Fibroblast of the aortic adventitia (primary cell): Measurements from ENCODE around the gene HECTD4. TPM values are rescaled to one million over a fixed set of nuclear protein-coding genes. Genes with fewer than 3 reads are reported as not detected.

Experiments used
- DNase-seq: peaks from one replicate; pipeline ENCODE4 v3.0.0-alpha.2; 2010; ENCODE audit warnings: low read depth
- H3K4me3 ChIP-seq: 2 replicates; pipeline ENCODE4 v1.5.1; 2011; ENCODE audit warnings: low read depth, mild to moderate bottlenecking, control low read depth, low read length, moderate library complexity
- CTCF ChIP-seq: IDR thresholded peaks from 2 replicates; pipeline ENCODE4 v1.5.1; 2011; ENCODE audit warnings: mild to moderate bottlenecking, low read length, control low read depth, inconsistent platforms; ENCODE audit not compliant: insufficient read depth
- total RNA-seq: library from RNA; depleted of rRNA; stranded (reverse); fragments of >200 nt; gene quantifications from 2 replicates; pipeline ENCODE4 v1.2.3, GENCODE V29; 2012; ENCODE audit warnings: low replicate concordance

The HECTD4 gene
- total RNA-seq, 1 donor, result 22.1 TPM

GRCh38 chr12:112188130-112188830 lies 194.0 kb downstream of the HECTD4 start:
- no peak for DNase-seq
- no peak overlapping the region for H3K4me3 ChIP-seq
- no peak for TF ChIP-seq CTCF

GRCh38 chr12:112185093-112185923 lies 196.9 kb downstream of the HECTD4 start:
- DNase-seq, result no peak
- H3K4me3 ChIP-seq, result no peak overlapping the region
- TF ChIP-seq CTCF, result no peak

GRCh38 chr12:112184056-112184887 lies 198.0 kb downstream of the HECTD4 start:
- no peak for DNase-seq
- no peak for TF ChIP-seq CTCF
- no peak overlapping the region for H3K4me3 ChIP-seq

GRCh38 chr12:112183141-112184021 lies 198.8 kb downstream of the HECTD4 start:
- DNase-seq, result peak; percentile 48
- no peak for TF ChIP-seq CTCF
- H3K4me3 ChIP-seq, result no peak overlapping the region

- DNase-seq, result no peak
- no peak overlapping the region for H3K4me3 ChIP-seq
- TF ChIP-seq CTCF, result no peak
Measured at GRCh38 chr12:112182499-112182898, 199.7 kb downstream of the HECTD4 start.

- no peak for TF ChIP-seq CTCF
- DNase-seq, result no peak
- no peak overlapping the region for H3K4me3 ChIP-seq
Measured at GRCh38 chr12:112180422-112180821, 201.8 kb downstream of the HECTD4 start.
